Renal cortex interstitium (tissue), 15 donors: ENCODE data around the gene EIF4B. TPM values are rescaled to one million over a fixed set of nuclear protein-coding genes. Genes with fewer than 3 reads are reported as not detected.

ENCODE experiments used
- DNase-seq, 11 donors: peaks; one replicate each; pipeline ENCODE4 v3.0.0-alpha.2; 2013; ENCODE audit warnings: low read depth in 9 of 11, low spot score in 4 of 11; ENCODE audit errors: extremely low read depth in 1 of 11
- long read RNA-seq, 16 experiments: transcript quantifications; one replicate each; lab custom pipeline, GENCODE V29; 2026
- polyA plus RNA-seq, 3 donors: library from polyadenylated mRNA; unstranded; fragments of 120-200 nt; gene quantifications; one replicate each; pipeline ENCODE4 v1.2.1, GENCODE V29; 2013; ENCODE audit not compliant: insufficient read length in 3 of 3

Gene EIF4B, protein sequence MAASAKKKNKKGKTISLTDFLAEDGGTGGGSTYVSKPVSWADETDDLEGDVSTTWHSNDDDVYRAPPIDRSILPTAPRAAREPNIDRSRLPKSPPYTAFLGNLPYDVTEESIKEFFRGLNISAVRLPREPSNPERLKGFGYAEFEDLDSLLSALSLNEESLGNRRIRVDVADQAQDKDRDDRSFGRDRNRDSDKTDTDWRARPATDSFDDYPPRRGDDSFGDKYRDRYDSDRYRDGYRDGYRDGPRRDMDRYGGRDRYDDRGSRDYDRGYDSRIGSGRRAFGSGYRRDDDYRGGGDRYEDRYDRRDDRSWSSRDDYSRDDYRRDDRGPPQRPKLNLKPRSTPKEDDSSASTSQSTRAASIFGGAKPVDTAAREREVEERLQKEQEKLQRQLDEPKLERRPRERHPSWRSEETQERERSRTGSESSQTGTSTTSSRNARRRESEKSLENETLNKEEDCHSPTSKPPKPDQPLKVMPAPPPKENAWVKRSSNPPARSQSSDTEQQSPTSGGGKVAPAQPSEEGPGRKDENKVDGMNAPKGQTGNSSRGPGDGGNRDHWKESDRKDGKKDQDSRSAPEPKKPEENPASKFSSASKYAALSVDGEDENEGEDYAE
- polyA plus RNA-seq: 100 to 1,000 TPM; 472 to 507 (median 487) TPM
- long read RNA-seq, donor 1, full-length matches to known transcripts: 44 of 123 reads
- long read RNA-seq, donor 1, partial matches to known transcripts: 79 of 123 reads
- long read RNA-seq, donor 1, other reads (novel, unspliced or antisense): 0 of 123 reads
- long read RNA-seq, donor 2, full-length matches to known transcripts: 37 of 92 reads
- long read RNA-seq, donor 2, partial matches to known transcripts: 55 of 92 reads
- long read RNA-seq, donor 2, other reads (novel, unspliced or antisense): 0 of 92 reads
- long read RNA-seq, donor 3, full-length matches to known transcripts: 76 of 175 reads
- long read RNA-seq, donor 3, partial matches to known transcripts: 99 of 175 reads
- long read RNA-seq, donor 3, other reads (novel, unspliced or antisense): 0 of 175 reads
- long read RNA-seq, donor 4, full-length matches to known transcripts: 38 of 60 reads
- long read RNA-seq, donor 4, partial matches to known transcripts: 22 of 60 reads
- long read RNA-seq, donor 4, other reads (novel, unspliced or antisense): 0 of 60 reads
- long read RNA-seq, donor 5: 0 reads
- long read RNA-seq, donor 6, full-length matches to known transcripts: 57 of 159 reads
- long read RNA-seq, donor 6, partial matches to known transcripts: 102 of 159 reads
- long read RNA-seq, donor 6, other reads (novel, unspliced or antisense): 0 of 159 reads
- long read RNA-seq, donor 7, full-length matches to known transcripts: 59 of 157 reads
- long read RNA-seq, donor 7, partial matches to known transcripts: 98 of 157 reads
- long read RNA-seq, donor 7, other reads (novel, unspliced or antisense): 0 of 157 reads
- long read RNA-seq, donor 8, full-length matches to known transcripts: 91 of 249 reads
- long read RNA-seq, donor 8, partial matches to known transcripts: 158 of 249 reads
- long read RNA-seq, donor 8, other reads (novel, unspliced or antisense): 0 of 249 reads
- long read RNA-seq, donor 9, full-length matches to known transcripts: 39 of 80 reads
- long read RNA-seq, donor 9, partial matches to known transcripts: 41 of 80 reads
- long read RNA-seq, donor 9, other reads (novel, unspliced or antisense): 0 of 80 reads
- long read RNA-seq, donor 10, full-length matches to known transcripts: 52 of 131 reads
- long read RNA-seq, donor 10, partial matches to known transcripts: 79 of 131 reads
- long read RNA-seq, donor 10, other reads (novel, unspliced or antisense): 0 of 131 reads
- long read RNA-seq, donor 11, full-length matches to known transcripts: 40 of 63 reads
- long read RNA-seq, donor 11, partial matches to known transcripts: 23 of 63 reads
- long read RNA-seq, donor 11, other reads (novel, unspliced or antisense): 0 of 63 reads
- long read RNA-seq, donor 12, full-length matches to known transcripts: 21 of 35 reads
- long read RNA-seq, donor 12, partial matches to known transcripts: 14 of 35 reads
- long read RNA-seq, donor 12, other reads (novel, unspliced or antisense): 0 of 35 reads
- long read RNA-seq, donor 13: 0 reads
- long read RNA-seq, donor 14, full-length matches to known transcripts: 39 of 85 reads
- long read RNA-seq, donor 14, partial matches to known transcripts: 46 of 85 reads
- long read RNA-seq, donor 14, other reads (novel, unspliced or antisense): 0 of 85 reads
- long read RNA-seq, donor 15, full-length matches to known transcripts: 16 of 28 reads
- long read RNA-seq, donor 15, partial matches to known transcripts: 12 of 28 reads
- long read RNA-seq, donor 15, other reads (novel, unspliced or antisense): 0 of 28 reads
- long read RNA-seq, donor 16, full-length matches to known transcripts: 150 of 268 reads
- long read RNA-seq, donor 16, partial matches to known transcripts: 118 of 268 reads
- long read RNA-seq, donor 16, other reads (novel, unspliced or antisense): 0 of 268 reads

DNA sequence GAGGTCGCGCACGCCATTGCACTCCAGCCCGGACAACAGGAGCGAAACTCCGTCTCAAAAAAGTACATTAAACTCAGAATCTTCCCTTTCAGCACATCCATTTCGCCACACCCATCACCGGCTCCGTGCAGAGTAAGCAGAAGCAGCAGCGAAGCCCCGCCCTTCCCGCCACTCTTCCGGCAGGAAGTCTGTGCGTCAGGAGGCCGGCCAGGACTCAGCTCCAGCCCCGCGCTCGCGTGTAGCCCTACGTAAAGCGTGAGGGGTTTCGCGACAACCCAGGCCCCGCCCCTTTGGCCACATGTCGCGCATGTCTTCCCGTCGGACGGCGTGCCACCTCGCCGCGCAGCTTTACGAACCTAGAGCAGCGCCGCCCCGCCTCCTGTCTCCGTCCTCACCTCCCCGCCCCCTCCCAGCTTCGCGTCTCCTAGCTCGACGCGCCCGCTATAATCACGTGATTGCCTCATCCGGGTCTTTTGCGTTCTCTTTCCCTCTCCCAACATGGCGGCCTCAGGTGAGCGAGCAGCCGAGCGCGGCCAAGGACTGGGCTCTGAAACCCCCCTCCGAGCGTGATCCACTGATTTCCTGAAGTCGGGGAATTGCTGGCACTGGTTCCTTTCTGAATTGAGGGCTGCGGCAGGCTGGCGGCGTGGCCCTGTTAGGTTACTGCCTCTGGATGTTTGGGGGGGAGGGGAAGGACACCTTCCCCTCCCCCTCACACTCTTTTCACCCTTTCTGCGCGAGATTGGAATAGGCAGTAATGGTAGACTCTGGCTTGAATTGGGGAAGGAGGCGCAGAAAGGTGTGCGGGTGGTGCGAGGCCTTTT, at the start of gene EIF4B:
TSS of gene EIF4B (plus strand) at position 471 of the 824 bp plus-strand sequence. CDS start at position 499, 28 bp downstream.
- DNase-seq: peak; percentile 97 to 100 (median 99)

DNA sequence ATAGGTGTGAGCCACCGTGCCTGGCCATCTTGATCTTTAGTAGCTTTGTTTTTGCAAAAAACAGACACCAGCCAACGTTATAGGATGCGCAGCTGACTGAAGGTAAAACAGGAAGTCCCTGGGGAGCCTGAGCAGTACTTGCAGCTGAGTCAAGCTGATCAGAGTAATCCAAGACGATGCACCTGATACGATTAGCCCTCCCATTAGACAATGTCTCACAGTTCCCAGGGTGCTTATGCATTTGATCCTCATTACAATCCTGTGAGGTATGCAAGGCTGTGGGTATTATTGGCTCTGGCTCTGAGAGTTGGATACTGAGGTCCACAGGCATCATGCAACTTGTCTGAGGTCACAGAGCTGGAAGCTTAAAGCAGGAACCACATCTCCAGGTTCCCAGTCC, 49.3 kb upstream of the EIF4B start:
- no peak for DNase-seq

DNA sequence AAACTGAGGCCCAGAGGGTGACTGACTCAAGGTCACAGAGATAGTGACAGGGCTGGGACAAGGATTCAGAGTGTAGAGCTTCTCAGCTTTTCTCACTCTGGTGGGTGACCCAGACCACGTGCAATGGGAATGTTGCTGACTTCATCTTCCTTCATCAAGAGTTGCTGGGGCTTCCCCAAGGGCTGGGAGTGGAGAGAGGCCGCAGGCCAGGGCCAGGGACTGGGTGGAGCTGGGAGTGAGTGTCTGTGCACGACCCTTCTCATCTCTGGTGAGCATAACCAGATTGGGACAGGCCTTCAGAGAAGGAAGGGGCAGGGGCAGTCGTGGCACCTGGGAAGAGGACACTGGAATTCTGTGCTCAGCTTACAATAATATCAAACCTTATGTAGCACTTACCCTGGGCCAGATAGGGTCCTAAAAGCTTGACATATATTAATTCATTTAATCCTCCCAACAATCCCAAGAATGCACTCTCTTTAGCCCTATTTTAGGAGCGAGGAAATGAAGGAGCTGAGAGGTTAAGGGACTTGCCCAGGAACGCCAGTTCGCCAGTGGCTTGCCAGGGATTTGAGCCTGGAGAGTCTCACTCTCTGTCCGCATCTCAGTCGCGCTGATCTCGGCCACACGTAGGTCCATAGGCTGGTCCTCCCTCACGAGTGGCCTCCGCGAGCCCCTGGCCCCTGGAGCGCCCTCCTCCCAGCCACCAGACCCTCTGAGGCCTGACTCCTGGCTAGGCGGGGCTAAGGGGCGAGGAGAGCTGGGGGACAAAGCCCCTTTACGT, 41.5 kb upstream of the EIF4B start:
- no peak for DNase-seq

DNA sequence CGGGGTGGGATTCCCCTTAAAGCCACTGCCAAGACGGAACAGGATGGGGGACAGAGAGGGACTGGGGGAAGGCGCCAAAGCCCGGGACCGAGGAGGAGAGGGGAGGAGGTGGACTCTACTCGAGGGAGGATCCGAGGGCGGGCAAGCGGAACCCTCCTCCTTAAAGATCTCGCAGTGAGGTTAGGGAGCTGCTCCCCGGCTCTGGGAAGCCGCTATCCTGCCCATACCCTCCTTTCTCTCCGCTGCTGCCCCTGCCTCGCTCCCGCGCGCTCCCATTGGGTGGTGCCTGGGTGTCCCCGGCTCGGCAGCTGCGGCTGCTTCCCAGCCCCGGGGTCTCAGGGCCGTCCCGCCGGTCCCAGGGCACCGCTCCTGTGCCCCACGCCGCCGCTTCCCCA, 40.9 kb upstream of the EIF4B start:
- no peak for DNase-seq

DNA sequence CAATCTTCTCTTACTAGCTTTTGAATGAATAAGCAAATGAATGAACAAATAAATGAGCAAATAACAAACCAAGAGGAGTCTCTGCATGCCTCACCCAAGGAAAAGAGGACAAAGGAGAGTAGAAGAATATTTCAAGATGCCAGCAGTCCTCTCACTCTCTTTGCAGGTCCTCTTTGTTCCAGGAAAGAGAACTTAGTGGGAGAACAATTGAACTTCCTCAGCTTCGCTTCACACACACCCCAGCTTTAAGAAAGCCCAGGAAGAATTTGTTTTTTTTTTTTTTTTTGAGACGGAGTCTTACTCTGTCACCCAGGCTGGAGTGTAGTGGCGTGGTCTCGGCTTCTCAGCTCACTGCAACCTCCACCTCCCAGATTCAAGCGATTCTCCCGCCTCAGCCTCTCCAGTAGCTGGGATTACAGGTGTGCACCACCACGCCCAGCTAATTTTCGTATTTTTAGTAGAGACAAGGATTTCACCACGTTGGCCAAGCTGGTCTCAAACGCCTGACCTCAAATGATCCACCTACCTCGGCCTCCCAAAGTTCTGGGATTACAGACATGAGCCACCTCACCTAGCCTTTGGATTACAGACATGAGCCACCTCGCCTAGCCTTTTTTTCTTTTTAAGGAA, 37.0 kb upstream of the EIF4B start:
- no peak for DNase-seq

DNA sequence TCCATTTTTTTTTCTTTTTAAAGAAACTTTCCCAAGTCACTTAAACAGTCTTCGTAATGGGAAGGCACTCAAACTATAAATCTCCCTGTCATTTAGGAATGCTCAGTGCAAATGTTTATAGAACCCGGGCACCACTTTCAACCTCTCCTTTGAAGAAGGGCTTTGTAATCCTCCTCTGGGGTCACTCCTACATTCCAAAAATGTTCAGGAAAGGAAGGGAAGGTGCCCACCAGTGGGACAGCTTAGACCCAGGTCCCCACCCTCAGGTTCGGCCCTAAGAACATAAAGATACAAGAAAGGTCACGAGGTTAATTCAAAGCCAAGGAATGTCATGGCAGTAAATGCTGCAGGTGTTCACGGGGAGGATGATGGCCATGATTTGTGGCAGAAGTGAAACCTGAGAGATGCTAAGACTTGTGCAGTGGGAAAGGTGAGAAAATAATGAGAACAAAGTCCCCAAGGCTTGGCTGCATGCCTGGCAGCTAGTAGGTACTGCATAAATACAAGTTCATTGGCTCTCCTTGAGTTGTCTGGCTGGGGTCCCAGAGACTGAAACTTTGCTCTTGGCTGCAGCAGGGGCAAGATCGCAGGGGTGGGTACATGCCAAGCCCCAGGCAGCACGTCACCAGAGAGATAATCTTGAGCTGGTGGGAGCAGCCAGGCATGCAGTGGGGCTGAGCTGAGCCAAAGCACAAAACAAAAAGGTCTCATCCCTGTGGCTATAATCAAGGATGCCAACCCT, 36.3 kb upstream of the EIF4B start:
- peak in 4 of 11 donors; percentile 46 to 85 (median 70) for DNase-seq

DNA sequence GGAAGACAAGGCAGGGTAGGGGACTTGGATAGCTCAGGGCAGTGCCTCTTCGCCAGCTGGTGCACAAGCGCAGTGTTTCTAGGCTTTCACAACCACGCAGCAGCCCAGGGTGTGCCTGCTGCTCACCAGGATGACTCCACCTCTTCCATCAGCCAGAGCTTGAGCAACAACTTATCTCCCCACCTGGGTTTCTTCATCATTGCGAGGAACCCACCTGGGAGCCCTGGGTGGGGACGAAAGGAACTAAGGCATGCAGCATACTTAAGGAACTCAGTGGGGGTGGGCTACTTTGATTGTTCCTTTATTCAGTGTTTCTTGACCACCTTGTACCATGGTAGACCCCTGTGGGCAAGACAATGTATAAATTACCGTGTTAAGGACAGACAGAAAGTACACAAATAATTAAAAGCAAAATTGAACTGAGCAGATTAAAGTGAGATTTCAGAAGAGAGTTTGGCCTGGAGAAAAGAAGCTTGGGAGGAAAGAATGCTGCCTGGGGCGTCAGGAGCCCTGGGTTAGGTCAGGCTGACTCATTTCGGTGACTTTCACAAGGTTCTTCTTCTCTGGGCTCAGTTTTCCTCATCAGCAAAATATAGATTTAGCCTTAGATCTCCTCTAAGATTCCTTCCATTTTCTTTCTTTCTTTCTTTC, 34.5 kb upstream of the EIF4B start:
- DNase-seq: no peak

DNA sequence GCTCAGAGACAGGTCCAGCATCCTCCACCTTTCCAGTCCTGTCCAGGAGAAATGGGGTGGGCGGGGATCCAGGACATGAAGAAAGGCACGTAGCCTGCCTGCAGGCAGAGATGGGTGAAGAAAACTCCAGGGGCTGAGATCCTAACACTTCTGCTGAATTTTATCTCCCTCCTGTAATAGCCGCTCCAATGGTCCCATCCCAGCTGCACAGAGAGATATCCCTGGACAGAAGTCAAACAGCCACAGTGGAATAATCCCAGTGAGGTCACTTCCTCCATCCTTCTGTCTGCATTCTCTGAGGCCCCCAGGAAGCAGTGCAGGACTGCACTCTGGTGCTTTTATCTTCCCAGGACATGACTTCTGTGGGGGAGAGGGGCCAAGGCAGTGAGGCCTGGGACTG, 31.1 kb upstream of the EIF4B start:
- no peak for DNase-seq

DNA sequence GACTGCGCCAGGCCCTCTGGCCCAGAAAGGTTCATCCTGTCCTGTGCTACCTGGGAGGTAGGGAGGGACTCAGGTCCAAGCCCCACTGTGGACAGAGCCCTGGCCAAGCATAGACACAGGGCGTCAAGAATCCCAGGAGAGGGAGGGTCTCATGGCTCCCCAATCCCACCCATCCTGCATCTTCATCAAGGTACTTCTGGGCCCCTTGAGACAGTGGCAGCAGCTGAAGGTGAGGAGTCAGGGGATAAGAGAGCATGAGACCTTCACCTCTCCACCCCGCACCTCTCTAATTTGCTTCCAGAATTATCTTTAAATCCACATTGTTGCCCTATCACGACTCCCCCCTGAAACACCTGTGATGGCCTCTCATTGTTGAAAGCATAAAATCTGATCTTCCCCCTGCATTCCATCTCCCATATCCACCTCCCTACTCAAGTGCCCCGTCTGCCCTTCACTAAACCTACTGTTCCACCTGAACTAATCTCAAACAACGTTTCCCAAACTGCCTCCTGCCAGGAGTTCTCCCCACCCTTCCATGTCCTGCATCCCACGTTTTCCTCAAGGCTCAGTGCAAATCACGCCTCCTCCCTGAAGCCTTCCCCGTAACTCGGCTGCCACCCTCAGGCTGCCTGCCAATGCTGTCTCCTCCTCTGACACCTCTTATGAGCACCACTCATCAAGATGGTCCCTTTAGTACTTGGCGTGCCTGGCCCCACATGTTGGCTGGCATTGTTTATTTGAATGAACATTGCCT, 30.3 kb upstream of the EIF4B start:
- no peak for DNase-seq

DNA sequence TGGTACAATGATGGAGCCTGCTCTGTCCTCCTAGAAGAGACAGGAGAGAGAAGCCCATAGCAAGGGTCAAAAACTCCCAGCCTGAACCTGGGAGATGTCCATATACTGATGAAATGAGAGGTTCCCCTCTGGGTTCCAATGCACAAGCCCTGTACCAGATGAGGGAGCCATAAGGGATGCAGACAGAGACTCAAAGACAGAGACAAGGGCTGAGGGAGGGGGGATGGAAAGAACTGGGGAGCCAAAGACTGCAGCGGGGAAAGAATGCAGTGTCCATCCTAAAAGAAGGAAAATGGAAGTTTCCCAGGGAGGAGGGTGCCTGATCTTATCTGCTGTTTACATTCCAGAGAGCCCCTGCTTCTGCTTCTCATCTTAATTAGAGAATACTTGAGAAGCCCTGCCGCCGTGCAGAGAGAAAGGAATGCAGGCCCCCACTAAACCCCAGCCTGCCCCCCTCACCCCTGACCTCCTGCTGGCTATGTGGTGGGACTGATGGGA, 29.6 kb upstream of the EIF4B start:
- DNase-seq: peak in 3 of 11 donors; percentile 26 to 57 (median 52)

DNA sequence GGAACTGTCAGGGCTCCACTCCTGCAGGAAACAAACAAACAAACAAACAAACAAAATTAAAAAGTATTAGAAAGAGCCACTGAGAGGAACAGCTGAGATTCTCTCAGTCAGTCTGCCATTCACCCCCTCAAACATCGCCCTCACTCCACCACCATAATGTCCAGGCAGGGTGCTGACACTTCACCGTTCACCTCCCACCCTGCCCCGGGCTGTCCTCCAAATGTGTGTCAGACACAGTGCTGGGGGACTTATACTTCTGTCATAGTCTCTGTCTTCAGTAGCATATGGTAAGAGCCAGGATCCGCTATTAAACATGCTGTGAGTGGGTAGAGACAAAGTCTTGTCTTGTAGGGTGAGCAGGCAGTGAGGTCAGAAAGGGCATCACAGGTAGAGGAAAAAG, 29.1 kb upstream of the EIF4B start:
- no peak for DNase-seq

DNA sequence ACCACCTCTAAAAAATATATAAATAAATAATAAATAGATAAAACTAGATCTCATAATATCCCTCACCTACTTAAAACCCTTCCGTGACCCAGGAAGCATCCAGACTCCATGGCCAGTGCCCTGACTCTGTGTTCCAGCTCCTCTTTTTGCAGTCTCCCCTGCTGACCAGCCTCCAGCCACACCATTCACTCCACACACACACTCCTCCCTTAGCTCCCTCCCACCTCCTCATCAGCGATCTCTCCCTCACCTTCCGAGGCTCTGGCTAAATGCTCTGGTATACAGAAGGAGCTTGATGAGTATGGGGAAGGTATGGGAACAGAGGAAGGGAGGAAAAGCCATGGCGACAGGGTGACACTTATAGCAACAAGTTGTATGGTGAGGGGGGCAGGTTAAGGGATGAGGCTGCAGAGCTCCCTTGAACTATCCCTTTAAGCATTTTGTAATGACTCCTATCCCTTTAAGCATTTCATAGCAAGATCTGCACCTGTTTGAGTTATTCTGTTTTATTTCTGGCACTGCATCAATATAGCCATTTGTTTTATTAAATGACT, 26.1 kb upstream of the EIF4B start:
- DNase-seq: no peak
